AG10803 (cell line): ENCODE data around the gene MCUB.
"Not testable (repeated sequence)": the region's sequence is repeated elsewhere in the genome, so short reads cannot be mapped to it uniquely, and the experiment has no call there.

Experiments used
- DNase-seq: peaks from one replicate; pipeline ENCODE4 v3.0.0; 2010; ENCODE audit warnings: low read depth
- H3K4me3 ChIP-seq: 2 replicates; pipeline ENCODE4 v1.5.1; 2011; ENCODE audit warnings: mild to moderate bottlenecking, low read length, control low read depth
- CTCF ChIP-seq: conservative IDR thresholded peaks from 2 replicates; pipeline ENCODE4 v1.5.1; 2011; ENCODE audit warnings: mild to moderate bottlenecking, low read length, control low read depth, inconsistent platforms

MCUB gene, protein sequence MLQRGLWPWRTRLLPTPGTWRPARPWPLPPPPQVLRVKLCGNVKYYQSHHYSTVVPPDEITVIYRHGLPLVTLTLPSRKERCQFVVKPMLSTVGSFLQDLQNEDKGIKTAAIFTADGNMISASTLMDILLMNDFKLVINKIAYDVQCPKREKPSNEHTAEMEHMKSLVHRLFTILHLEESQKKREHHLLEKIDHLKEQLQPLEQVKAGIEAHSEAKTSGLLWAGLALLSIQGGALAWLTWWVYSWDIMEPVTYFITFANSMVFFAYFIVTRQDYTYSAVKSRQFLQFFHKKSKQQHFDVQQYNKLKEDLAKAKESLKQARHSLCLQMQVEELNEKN

GRCh38 chr4:109559983-109560686, at the start of gene MCUB:
Gene MCUB (plus strand): TSS chr4:109560246. CDS start chr4:109560338, 92 bp downstream.
- peak; percentile 87 for DNase-seq
- no peak for TF ChIP-seq CTCF
- peak within 1 kb of the TSS; percentile 79 for H3K4me3 ChIP-seq

DNA sequence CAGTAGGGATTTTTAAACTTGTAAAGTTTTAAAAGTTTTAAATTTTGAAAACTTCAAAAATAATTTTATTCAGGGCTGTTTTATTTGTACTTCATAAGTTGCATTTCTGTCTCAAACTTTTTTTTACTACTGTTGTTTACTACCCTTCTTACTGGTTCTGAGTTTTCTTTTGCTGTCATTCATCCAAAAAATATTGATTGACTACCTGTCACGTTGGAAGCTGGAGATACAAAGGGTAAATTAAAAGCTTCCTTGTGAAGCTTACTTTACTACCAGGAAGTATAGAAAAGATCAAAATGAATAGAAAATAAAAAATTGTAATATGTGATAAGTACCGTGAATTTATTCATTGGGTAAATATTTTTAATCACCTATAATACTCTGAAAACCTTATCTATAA, 49.4 kb upstream of the MCUB start:
- no peak for DNase-seq
- no peak for TF ChIP-seq CTCF
- H3K4me3 ChIP-seq = no peak overlapping the region

DNA sequence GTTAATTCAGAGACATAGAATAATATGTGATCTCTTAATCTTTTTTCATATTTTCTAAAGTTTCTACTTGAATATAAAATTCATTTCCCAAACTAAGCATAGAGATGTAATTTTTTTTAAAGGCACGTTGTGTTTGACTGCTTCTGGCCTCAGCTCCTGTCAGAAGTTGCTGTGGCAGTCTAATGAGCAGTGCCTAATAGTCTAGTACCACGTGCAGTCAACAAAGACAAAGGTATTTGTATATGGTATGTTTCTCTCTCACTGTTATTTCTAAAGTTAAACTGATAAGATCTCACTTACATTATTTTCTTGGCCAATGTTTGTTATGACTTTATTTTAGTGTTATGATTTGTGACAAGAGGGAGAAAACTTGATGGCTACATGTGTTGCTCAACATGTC, 48.6 kb upstream of the MCUB start:
- no peak overlapping the region for H3K4me3 ChIP-seq
- TF ChIP-seq CTCF = no peak

GRCh38 chr4:109513368-109513767, 46.7 kb upstream of the MCUB start:
- not testable (repeated sequence) for DNase-seq, H3K4me3 ChIP-seq

More for the DNA sequence above, 48.6 kb upstream of the MCUB start:
- DNase-seq = no peak

GRCh38 chr4:109532182-109532581, 27.9 kb upstream of the MCUB start:
- no peak overlapping the region for H3K4me3 ChIP-seq
- no peak for TF ChIP-seq CTCF
- no peak for DNase-seq

DNA sequence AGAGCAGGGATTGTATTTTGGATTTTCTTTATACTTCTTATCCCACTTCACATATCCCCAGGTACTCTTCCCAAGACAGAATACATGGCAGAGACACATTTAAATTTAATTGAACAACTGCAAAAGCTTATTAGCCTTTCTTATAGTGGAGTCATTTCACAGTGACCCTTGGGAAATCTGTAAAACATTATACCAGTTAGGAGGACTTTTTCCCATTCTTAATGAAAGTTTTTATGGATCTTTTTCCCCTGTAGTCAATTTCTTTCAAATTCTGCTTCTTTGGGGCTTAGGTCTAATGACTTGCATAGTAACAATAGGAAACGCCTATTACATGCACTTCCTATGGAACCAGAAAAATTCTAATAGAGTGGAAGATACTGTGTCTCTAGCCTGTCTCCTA, 14.6 kb upstream of the MCUB start:
- TF ChIP-seq CTCF = no peak
- no peak for DNase-seq
- no peak overlapping the region for H3K4me3 ChIP-seq

DNA sequence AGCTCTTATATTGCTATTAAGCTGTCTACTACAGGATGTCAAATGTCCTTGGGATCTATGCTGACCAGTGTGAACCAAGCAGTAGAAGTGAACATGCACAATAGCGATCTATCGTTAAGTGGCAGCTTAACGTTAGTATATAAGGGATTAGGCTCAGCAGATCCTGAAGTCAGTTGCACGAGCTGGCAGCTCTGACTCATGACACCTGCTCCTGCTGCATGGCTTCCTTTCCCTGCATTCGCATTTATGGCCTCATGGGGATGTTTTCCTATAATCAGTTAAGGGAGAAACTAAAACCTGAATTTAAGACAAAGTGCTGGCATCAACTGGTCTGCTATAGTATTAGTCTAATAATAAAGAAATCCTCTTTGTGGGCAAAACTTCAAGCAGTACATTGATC, 12.7 kb upstream of the MCUB start:
- no peak overlapping the region for H3K4me3 ChIP-seq
- DNase-seq = no peak
- TF ChIP-seq CTCF = no peak
